IMR-90 (cell line): ENCODE results near the gene JPT2. TPM values are rescaled to one million over a fixed set of nuclear protein-coding genes. Genes with fewer than 3 reads are reported as not detected.

ENCODE experiments used
- ATAC-seq: fragments of 200-7000 bp; cut with Tn5 transposase; 2 replicates; pipeline ENCODE4 v1.9.1; 2020; ENCODE audit warnings: low read depth, mild to moderate bottlenecking, moderate library complexity
- BruUV-seq: library from RNA; stranded (reverse); fragments of 400-500 nt; replicated peaks from 2 replicates; lab custom pipeline; 2021; lab: Mats Ljungman, UMichigan
- CTCF ChIA-PET: fragments of 300-600 bp; formaldehyde crosslinking; extraction: SDS; loops from one replicate; lab custom pipeline; 2021; ENCODE audit warnings: antibody characterized with exemption; lab: Yijun Ruan, JAX
- POLR2A ChIA-PET: fragments of 300-600 bp; sonication (Branson Sonifier 250); formaldehyde crosslinking; loops from one replicate; lab custom pipeline; 2022; ENCODE audit warnings: antibody characterized with exemption; ENCODE audit not compliant: unreplicated experiment; lab: Charles Lee
- DNase-seq: peaks from one replicate; pipeline ENCODE4 v3.0.0; 2013
- H2AFZ ChIP-seq: replicated peaks from 2 replicates; pipeline ENCODE3; 2013; ENCODE audit warnings: low read length, mild to moderate bottlenecking; ENCODE audit not compliant: poor library complexity
- H2AK5ac ChIP-seq: 2 replicates; pipeline ENCODE4 v1.6.1; 2013; ENCODE audit warnings: low read depth, low read length, inconsistent platforms
- H2AK9ac ChIP-seq: replicated peaks from 2 replicates; pipeline ENCODE3; 2013; ENCODE audit warnings: mild to moderate bottlenecking, low read depth, low read length, moderate library complexity; ENCODE audit not compliant: poor library complexity
- H2BK120ac ChIP-seq: 2 replicates; pipeline ENCODE4 v1.6.1; 2013; ENCODE audit warnings: low read depth, low read length, inconsistent platforms
- H2BK15ac ChIP-seq: 3 replicates; pipeline ENCODE4 v1.6.1; 2013; ENCODE audit warnings: low read depth, low read length, inconsistent platforms
- H2BK20ac ChIP-seq: 2 replicates; pipeline ENCODE4 v1.6.1; 2013; ENCODE audit warnings: low read depth, mild to moderate bottlenecking, inconsistent platforms, low read length, moderate library complexity
- H2BK5ac ChIP-seq: 2 replicates; pipeline ENCODE4 v1.6.1; 2013; ENCODE audit warnings: mild to moderate bottlenecking, low read depth, low read length, inconsistent platforms; ENCODE audit not compliant: poor library complexity, severe bottlenecking
- H3K14ac ChIP-seq: replicated peaks from 2 replicates; pipeline ENCODE4 v1.6.1; 2013; ENCODE audit warnings: low read depth, low read length, inconsistent platforms
- H3K18ac ChIP-seq: 2 replicates; pipeline ENCODE4 v1.6.1; 2013; ENCODE audit warnings: low read depth, low read length, control low read depth
- H3K23ac ChIP-seq: 2 replicates; pipeline ENCODE4 v1.6.1; 2013; ENCODE audit warnings: low read depth, low read length, inconsistent platforms
- H3K27ac ChIP-seq: 2 replicates; pipeline ENCODE4 v1.5.1; 2013; ENCODE audit warnings: mild to moderate bottlenecking, control low read depth, low read length; ENCODE audit not compliant: insufficient read depth
- H3K27me3 ChIP-seq: 2 replicates; pipeline ENCODE4 v1.6.1; 2013; ENCODE audit warnings: low read length; ENCODE audit not compliant: control insufficient read depth, insufficient read depth
- H3K36me3 ChIP-seq: 2 replicates; pipeline ENCODE4 v1.6.1; 2013; ENCODE audit warnings: low read length, mixed read lengths; ENCODE audit not compliant: control insufficient read depth, insufficient read depth
- H3K4ac ChIP-seq: 2 replicates; pipeline ENCODE4 v1.6.1; 2013; ENCODE audit warnings: low read depth, low read length, inconsistent platforms
- H3K4me1 ChIP-seq: 2 replicates; pipeline ENCODE4 v1.6.1; 2013; ENCODE audit warnings: low read length, mixed read lengths; ENCODE audit not compliant: control insufficient read depth, insufficient read depth
- H3K4me2 ChIP-seq: 2 replicates; pipeline ENCODE4 v1.6.1; 2013; ENCODE audit warnings: low read depth, mild to moderate bottlenecking, control low read depth, low read length, moderate library complexity
- H3K4me3 ChIP-seq: 2 replicates; pipeline ENCODE4 v1.5.1; 2013; ENCODE audit warnings: low read depth, mild to moderate bottlenecking, control low read depth, low read length, moderate library complexity; ENCODE audit not compliant: insufficient read depth
- H3K56ac ChIP-seq: 2 replicates; pipeline ENCODE4 v1.6.1; 2013; ENCODE audit warnings: low read length, inconsistent platforms; ENCODE audit not compliant: insufficient read depth; ENCODE audit errors: extremely low read depth
- H3K79me1 ChIP-seq, 2 experiments: 2 replicates each; pipeline ENCODE4 v1.6.1; 2013; ENCODE audit warnings: low read length in 2 of 2, inconsistent platforms in 1 of 2, low read depth in 1 of 2
- H3K9ac ChIP-seq: 2 replicates; pipeline ENCODE4 v1.6.1; 2013; ENCODE audit warnings: low read depth, low read length, control low read depth
- H3K9me1 ChIP-seq: 2 replicates; pipeline ENCODE4 v1.6.1; 2013; ENCODE audit warnings: low read length, inconsistent platforms; ENCODE audit not compliant: insufficient read depth
- H3K9me3 ChIP-seq: 2 replicates; pipeline ENCODE4 v1.6.1; 2013; ENCODE audit warnings: low read length; ENCODE audit not compliant: control insufficient read depth, insufficient read depth
- H4K20me1 ChIP-seq: 2 replicates; pipeline ENCODE4 v1.6.1; 2013; ENCODE audit warnings: low read length, inconsistent platforms; ENCODE audit not compliant: insufficient read depth
- H4K5ac ChIP-seq: 2 replicates; pipeline ENCODE4 v1.6.1; 2013; ENCODE audit warnings: mild to moderate bottlenecking, low read depth, low read length, control low read depth
- H4K8ac ChIP-seq, 2 experiments: 2 replicates each; pipeline ENCODE4 v1.6.1; 2013; ENCODE audit warnings: low read depth in 2 of 2, low read length in 2 of 2, control low read depth in 1 of 2, inconsistent platforms in 1 of 2
- H4K91ac ChIP-seq: 2 replicates; pipeline ENCODE4 v1.6.1; 2013; ENCODE audit warnings: low read depth, low read length, inconsistent platforms; ENCODE audit not compliant: insufficient read depth
- BHLHE40 ChIP-seq: fragments of 150-350 bp; IDR thresholded peaks from 2 replicates; pipeline ENCODE4 v1.6.1; 2016; ENCODE audit warnings: mild to moderate bottlenecking, low read depth, low read length
- CEBPB ChIP-seq: IDR thresholded peaks from 2 replicates; pipeline ENCODE4 v1.6.1; 2012; ENCODE audit warnings: low read depth, low read length, improper control_type of control experiment
- CHD1 ChIP-seq: IDR thresholded peaks from 2 replicates; pipeline ENCODE4 v1.6.1; 2012; ENCODE audit warnings: low read depth, low read length, improper control_type of control experiment
- FOS ChIP-seq: fragments of 150-350 bp; IDR thresholded peaks from 2 replicates; pipeline ENCODE4 v1.6.1; 2016; ENCODE audit warnings: low read depth, low read length
- MAFK ChIP-seq: IDR thresholded peaks from 2 replicates; pipeline ENCODE4 v1.6.1; 2012; ENCODE audit warnings: low read depth, low read length, improper control_type of control experiment
- MAZ ChIP-seq: IDR thresholded peaks from 2 replicates; pipeline ENCODE4 v1.6.1; 2012; ENCODE audit warnings: low read depth, mild to moderate bottlenecking, low read length, improper control_type of control experiment, moderate library complexity, borderline replicate concordance
- MXI1 ChIP-seq: IDR thresholded peaks from 2 replicates; pipeline ENCODE4 v1.6.1; 2012; ENCODE audit warnings: low read depth, mild to moderate bottlenecking, low read length, moderate library complexity, borderline replicate concordance
- NFE2L2 ChIP-seq: fragments of 150-350 bp; IDR thresholded peaks from 2 replicates; pipeline ENCODE4 v1.6.1; 2016; ENCODE audit warnings: low read depth, mild to moderate bottlenecking, low read length
- RAD21 ChIP-seq: IDR thresholded peaks from 2 replicates; pipeline ENCODE4 v1.6.1; 2012; ENCODE audit warnings: low read length, improper control_type of control experiment
- RCOR1 ChIP-seq: IDR thresholded peaks from 2 replicates; pipeline ENCODE4 v1.6.1; 2012; ENCODE audit warnings: mild to moderate bottlenecking, low read length, improper control_type of control experiment; ENCODE audit not compliant: insufficient replicate concordance
- RFX5 ChIP-seq: IDR thresholded peaks from 2 replicates; pipeline ENCODE4 v1.8.0; 2012; ENCODE audit warnings: low read depth, mild to moderate bottlenecking, low read length, moderate library complexity
- SMC3 ChIP-seq: fragments of 150-350 bp; IDR thresholded peaks from 2 replicates; pipeline ENCODE4 v1.6.1; 2016; ENCODE audit warnings: low read depth, mild to moderate bottlenecking, antibody characterized with exemption, low read length, moderate library complexity
- WGBS, 2 experiments: methylation state at CpG; one replicate each; pipeline versions ENCODE4 v1.1.5 to v1.1.7; 2013; ENCODE audit warnings: missing lambda C conversion rate in 2 of 2; ENCODE audit not compliant: insufficient read length in 1 of 2; ENCODE audit errors: extremely low coverage in 2 of 2; 5-methylcytosine and 5-hydroxymethylcytosine counted together
- dilution Hi-C: fragments of 300-500 bp; cut with HindIII; formaldehyde crosslinking; loops from one replicate; pipeline ENCODE4 v1.14.3; 2018; ENCODE audit warnings: low sequenced_read_pairs; ENCODE audit not compliant: unreplicated experiment
- in situ Hi-C: fragments of 300-500 bp; cut with MboI; formaldehyde crosslinking; loops from 3 replicates; pipeline ENCODE4 v1.14.3; 2019; ENCODE audit warnings: low sequenced_read_pairs, inconsistent platforms, mixed read lengths
- intact Hi-C: fragments of 100-400 bp; cut with micrococcal nuclease; formaldehyde crosslinking; loops from 2 replicates; pipeline ENCODE4 v1.10.0; 2022
- polyA plus RNA-seq, 3 experiments: library from polyadenylated mRNA; depleted of rRNA; stranded (reverse); fragments of >200 nt; gene quantifications; 2 replicates each; pipeline ENCODE4 v1.2.3, GENCODE V29; 2012; ENCODE audit warnings: low replicate concordance in 1 of 3
- total RNA-seq: library from RNA; depleted of rRNA; stranded (reverse); fragments of >200 nt; gene quantifications from 2 replicates; pipeline ENCODE4 v1.2.3, GENCODE V29; 2012
- TF ChIP-seq, protein P1 (sequence below): conservative IDR thresholded peaks from 2 replicates; pipeline ENCODE4 v1.5.1; 2012; ENCODE audit warnings: mild to moderate bottlenecking, low read depth, low read length, improper control_type of control experiment
- TF ChIP-seq, protein P2 (sequence below): fragments of 150-350 bp; IDR thresholded peaks from 2 replicates; pipeline ENCODE4 v1.6.1; 2017; ENCODE audit warnings: mild to moderate bottlenecking, antibody characterized with exemption, low read length, low read depth

JPT2 gene
- total and polyA plus RNA-seq, 2 of the 4 experiments (the other 2 are of a cell fraction), result 40.0 to 41.5 TPM

DNA sequence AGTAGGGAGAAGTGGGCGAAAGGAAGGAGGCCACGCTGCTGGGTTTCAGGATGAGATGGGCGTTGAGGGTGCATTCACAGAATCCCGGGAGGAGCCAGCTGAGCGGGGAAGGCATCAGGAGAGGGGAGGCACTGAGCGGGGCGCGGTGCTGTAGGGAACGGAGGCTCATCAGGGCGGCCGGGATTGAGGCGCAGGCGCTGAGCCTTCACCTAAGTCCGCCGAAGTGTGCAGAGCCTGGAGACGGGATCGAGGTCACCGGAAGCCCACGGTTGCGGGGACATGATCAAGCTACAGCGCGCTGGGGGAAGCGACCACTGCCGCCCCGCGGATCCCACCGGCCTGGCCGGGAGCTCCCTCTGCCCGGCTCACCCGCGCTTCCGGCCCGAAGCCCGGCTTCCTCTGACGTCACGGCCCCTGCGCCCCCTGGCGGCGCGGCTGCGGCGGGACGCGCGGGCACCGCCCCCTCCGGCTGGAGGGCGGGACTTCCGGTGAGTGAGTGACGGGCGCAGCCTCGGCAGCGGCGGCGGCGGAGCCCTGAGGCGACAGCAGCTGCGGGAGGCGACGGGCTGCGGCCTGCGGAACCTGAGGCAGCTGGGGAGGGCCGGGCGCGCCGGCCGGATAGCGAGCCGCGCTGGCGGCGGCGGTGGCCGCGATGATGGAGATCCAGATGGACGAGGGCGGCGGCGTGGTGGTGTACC is 27.8 kb downstream of the JPT2 start, which contains the start of gene MAPK8IP3:
TSS of gene MAPK8IP3 (plus strand) at position 508 of the 698 bp plus-strand sequence. CDS start at position 653, 145 bp downstream.
- H3K18ac ChIP-seq, result peak within 1 kb of the TSS; percentile 55
- H3K27ac ChIP-seq, result peak within 1 kb of the TSS; percentile 88
- POLR2A ChIA-PET, result interaction anchor here (0.9 to 1.3 kb wide), 2 partner anchors 24 to 27 kb away, joined by 3 to 10 read pairs; no protein-coding TSS in a partner anchor
- H2BK15ac ChIP-seq, result no peak within 1 kb of the TSS; the same call in 2 of the 3 replicates
- H3K9me3 ChIP-seq, result no peaks in the 10 kb centered on the region
- H4K5ac ChIP-seq, result peak within 1 kb of the TSS; percentile 62
- 0% methylated on average over 55 of the region's 79 CpGs; no CpG with 5 or more reads in 1 of the 2 experiments for WGBS, 2 experiments
- CTCF ChIA-PET, result interaction anchor here (0.6 to 1.3 kb wide), 8 partner anchors 14 to 67 kb away, joined by 3 to 7 read pairs (median 4); partner anchors contain the start of genes EME2 and MRPS34
- ATAC-seq (peak; percentile 79), DNase-seq (peak; percentile 82)
- peak within 1 kb of the TSS; percentile 83 for H4K91ac ChIP-seq
- peak within 1 kb of the TSS; percentile 100 for H3K14ac ChIP-seq
- H2BK5ac ChIP-seq, result peak within 1 kb of the TSS; percentile 86
- H3K23ac ChIP-seq, result peak within 1 kb of the TSS; percentile 100
- H3K79me1 ChIP-seq, result peaks cover 7 to 51% of the 10 kb centered on the region in 2 experiments; a peak in 3 of 4 replicates
- peak within 1 kb of the TSS; percentile 94 for H3K4me3 ChIP-seq
- H3K4me1 ChIP-seq, result peaks cover 14% of the 10 kb centered on the region
- dilution Hi-C loops (no loop called here), in situ Hi-C loops (no loop called here), intact Hi-C loops (loop anchor here (5.0 kb wide), 2 partner anchors 94 to 214 kb away; partner anchors contain the start of genes CRAMP1, IFT140 and TELO2)
- no peak within 1 kb of the TSS for H2BK20ac ChIP-seq
- peaks cover 20% of the 10 kb centered on the region; the same call in 1 of the 2 replicates for H3K9me1 ChIP-seq
- H4K8ac ChIP-seq, result peak within 1 kb of the TSS; percentile 63 to 100
- peaks cover 6% of the 10 kb centered on the region for H3K36me3 ChIP-seq
- H4K20me1 ChIP-seq, result peaks cover 44% of the 10 kb centered on the region
- H3K9ac ChIP-seq, result peak within 1 kb of the TSS; percentile 97
- peak within 1 kb of the TSS; percentile 84 for H2BK120ac ChIP-seq
- peak within 1 kb of the TSS; percentile 84 for H3K56ac ChIP-seq
- BruUV-seq, result no TSS peak
- no peaks in the 10 kb centered on the region for H3K27me3 ChIP-seq
- H3K4me2 ChIP-seq, result peak within 1 kb of the TSS; percentile 99
- peak within 1 kb of the TSS; percentile 99 for H3K4ac ChIP-seq
- peak within 1 kb of the TSS; percentile 98 for H2AK9ac ChIP-seq
- H2AK5ac ChIP-seq, result peak within 1 kb of the TSS; percentile 96
- peak within 1 kb of the TSS; percentile 96 for H2AFZ ChIP-seq
- TF ChIP-seq MXI1, result 0 out of 2 replicates have a peak, but pooled peaks have one; percentile 13
- no peak for TF ChIP-seq FOS
- peak; percentile 88; the same call in 1 of the 2 replicates for TF ChIP-seq MAZ
- no peak for TF ChIP-seq BHLHE40
- TF ChIP-seq, protein P1, sequence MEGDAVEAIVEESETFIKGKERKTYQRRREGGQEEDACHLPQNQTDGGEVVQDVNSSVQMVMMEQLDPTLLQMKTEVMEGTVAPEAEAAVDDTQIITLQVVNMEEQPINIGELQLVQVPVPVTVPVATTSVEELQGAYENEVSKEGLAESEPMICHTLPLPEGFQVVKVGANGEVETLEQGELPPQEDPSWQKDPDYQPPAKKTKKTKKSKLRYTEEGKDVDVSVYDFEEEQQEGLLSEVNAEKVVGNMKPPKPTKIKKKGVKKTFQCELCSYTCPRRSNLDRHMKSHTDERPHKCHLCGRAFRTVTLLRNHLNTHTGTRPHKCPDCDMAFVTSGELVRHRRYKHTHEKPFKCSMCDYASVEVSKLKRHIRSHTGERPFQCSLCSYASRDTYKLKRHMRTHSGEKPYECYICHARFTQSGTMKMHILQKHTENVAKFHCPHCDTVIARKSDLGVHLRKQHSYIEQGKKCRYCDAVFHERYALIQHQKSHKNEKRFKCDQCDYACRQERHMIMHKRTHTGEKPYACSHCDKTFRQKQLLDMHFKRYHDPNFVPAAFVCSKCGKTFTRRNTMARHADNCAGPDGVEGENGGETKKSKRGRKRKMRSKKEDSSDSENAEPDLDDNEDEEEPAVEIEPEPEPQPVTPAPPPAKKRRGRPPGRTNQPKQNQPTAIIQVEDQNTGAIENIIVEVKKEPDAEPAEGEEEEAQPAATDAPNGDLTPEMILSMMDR, result peak; percentile 100
- no peak for TF ChIP-seq MAFK
- TF ChIP-seq CHD1, result peak; percentile 26; the same call in 1 of the 2 replicates
- TF ChIP-seq RCOR1, result no peak
- no peak for TF ChIP-seq NFE2L2
- TF ChIP-seq RAD21, result no peak
- TF ChIP-seq RFX5, result no peak
- TF ChIP-seq, protein P2, sequence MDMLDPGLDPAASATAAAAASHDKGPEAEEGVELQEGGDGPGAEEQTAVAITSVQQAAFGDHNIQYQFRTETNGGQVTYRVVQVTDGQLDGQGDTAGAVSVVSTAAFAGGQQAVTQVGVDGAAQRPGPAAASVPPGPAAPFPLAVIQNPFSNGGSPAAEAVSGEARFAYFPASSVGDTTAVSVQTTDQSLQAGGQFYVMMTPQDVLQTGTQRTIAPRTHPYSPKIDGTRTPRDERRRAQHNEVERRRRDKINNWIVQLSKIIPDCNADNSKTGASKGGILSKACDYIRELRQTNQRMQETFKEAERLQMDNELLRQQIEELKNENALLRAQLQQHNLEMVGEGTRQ, result 0 out of 2 replicates have a peak, but pooled peaks have one; percentile 21
- TF ChIP-seq SMC3, result peak; percentile 38
- TF ChIP-seq CEBPB, result no peak
